ENCODE data around the gene LRRFIP2. TPM values are rescaled to one million over a fixed set of nuclear protein-coding genes. Genes with fewer than 3 reads are reported as not detected.
"Not testable (repeated sequence)": the region's sequence is repeated elsewhere in the genome, so short reads cannot be mapped to it uniquely, and the experiment has no call there.

The LRRFIP2 gene
- total RNA-seq, 1 donor from 2014 or later, result 28.6 TPM

DNA sequence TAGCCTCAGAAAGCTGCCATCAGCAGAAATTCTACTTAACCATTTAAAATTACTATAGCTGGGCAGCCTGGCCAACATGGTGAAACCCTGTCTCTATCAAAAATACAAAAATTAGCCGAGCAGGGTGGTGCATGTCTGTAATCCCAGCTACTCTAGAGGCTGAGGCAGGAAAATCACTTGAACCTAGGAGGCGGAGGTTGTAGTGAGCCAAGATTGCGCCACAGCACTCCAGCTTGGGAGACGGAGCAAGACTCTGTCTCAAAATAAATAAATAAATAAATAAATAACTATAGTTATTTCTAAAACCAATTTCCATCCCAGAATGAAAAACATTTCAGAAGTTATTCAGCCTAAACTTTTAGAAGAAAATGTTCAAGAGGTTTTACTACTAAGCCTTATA is 25.1 kb downstream of the LRRFIP2 start:
- Mint-ChIP-seq H3K27me3 (ENCODE audit: insufficient read depth) (no peaks in the 10 kb centered on the region), H3K4me1 (ENCODE audit: low read depth) (peaks cover 2% of the 10 kb centered on the region), H3K9me3 (no peaks in the 10 kb centered on the region), H3K27ac (no peak overlapping the region), H3K36me3 (ENCODE audit: low read depth) (peaks cover 18% of the 10 kb centered on the region), H3K4me3 (no peak overlapping the region)
- intact Hi-C loops (cut with micrococcal nuclease), result no loop called here
- no peak for DNase-seq (ENCODE audit: low spot score)

DNA sequence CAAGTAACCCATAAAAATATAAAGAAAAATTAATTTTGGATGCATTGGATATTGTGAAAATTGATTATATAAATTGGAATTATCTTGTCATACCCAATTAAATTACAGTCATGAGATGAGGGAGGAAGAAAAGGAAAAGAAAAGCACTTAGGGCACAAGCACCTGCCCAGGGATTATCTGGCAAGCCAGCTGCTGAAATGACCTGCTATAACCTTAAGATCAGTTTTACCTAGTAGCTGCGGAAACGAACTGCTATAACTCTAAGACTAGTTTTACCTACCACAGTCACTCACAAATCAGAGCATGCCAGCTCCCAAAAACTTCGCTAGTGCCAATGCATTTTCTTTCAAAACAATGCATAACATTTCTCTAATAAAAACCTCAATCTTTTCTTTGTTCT is 26.2 kb downstream of the LRRFIP2 start:
- no peak overlapping the region for H3K27ac Mint-ChIP-seq
- no peaks in the 10 kb centered on the region for H3K4me1 Mint-ChIP-seq (ENCODE audit: low read depth)
- H3K4me3 Mint-ChIP-seq, result no peak overlapping the region
- H3K27me3 Mint-ChIP-seq (ENCODE audit: insufficient read depth), result no peaks in the 10 kb centered on the region
- no peaks in the 10 kb centered on the region for H3K9me3 Mint-ChIP-seq
- no peak for DNase-seq (ENCODE audit: low spot score)
- peaks cover 18% of the 10 kb centered on the region for H3K36me3 Mint-ChIP-seq (ENCODE audit: low read depth)
- intact Hi-C loops (cut with micrococcal nuclease), result no loop called here

DNA sequence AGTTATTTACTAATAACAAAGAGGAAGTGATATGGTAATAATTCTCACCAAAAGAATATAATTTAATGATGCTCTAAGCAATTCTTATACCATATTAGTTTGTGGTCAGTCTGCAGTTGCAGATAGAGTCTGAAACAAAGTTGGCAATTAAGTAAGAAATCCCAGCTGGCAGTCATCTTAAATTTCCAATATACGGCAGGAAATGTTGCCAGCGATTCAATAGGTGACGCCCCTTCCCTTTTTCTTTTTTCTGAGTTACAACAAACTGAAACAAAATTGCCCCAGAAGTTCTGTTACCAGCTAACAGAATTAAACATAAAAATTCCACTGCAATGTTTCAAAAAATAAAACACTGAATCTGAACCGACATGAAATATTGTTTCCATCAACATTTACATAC is 26.7 kb downstream of the LRRFIP2 start:
- H3K27me3 Mint-ChIP-seq (ENCODE audit: insufficient read depth), result no peaks in the 10 kb centered on the region
- DNase-seq (ENCODE audit: low spot score), result no peak
- no peak overlapping the region for H3K27ac Mint-ChIP-seq
- H3K4me1 Mint-ChIP-seq (ENCODE audit: low read depth), result no peaks in the 10 kb centered on the region
- intact Hi-C loops (cut with micrococcal nuclease), result no loop called here
- H3K9me3 Mint-ChIP-seq, result no peaks in the 10 kb centered on the region
- H3K36me3 Mint-ChIP-seq (ENCODE audit: low read depth), result peaks cover 24% of the 10 kb centered on the region
- no peak overlapping the region for H3K4me3 Mint-ChIP-seq

DNA sequence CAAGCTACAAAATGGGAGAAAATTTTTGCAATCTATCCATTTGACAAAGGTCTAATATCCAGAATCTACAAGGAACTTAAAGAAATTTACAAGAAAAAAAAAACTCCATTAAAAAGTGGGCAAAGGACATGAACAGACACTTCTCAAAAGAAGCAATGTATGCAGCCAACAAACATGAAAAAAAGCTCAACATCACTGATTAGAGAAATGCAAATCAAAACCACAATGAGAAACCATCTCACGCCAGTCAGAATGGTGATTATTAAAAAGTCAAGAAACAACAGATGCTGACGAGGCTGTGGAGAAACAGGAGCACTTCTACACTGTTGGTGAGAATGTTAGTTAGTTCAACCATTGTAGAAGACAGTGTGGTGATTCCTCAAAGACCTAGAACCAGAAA is 27.5 kb downstream of the LRRFIP2 start:
- H3K4me3 Mint-ChIP-seq; intact Hi-C loops (cut with micrococcal nuclease); H3K4me1 Mint-ChIP-seq (ENCODE audit: low read depth); H3K9me3 Mint-ChIP-seq; H3K27ac Mint-ChIP-seq; H3K27me3 Mint-ChIP-seq (ENCODE audit: insufficient read depth); DNase-seq (ENCODE audit: low spot score): not testable (repeated sequence)
- H3K36me3 Mint-ChIP-seq (ENCODE audit: low read depth), result peaks cover 23% of the 10 kb centered on the region

DNA sequence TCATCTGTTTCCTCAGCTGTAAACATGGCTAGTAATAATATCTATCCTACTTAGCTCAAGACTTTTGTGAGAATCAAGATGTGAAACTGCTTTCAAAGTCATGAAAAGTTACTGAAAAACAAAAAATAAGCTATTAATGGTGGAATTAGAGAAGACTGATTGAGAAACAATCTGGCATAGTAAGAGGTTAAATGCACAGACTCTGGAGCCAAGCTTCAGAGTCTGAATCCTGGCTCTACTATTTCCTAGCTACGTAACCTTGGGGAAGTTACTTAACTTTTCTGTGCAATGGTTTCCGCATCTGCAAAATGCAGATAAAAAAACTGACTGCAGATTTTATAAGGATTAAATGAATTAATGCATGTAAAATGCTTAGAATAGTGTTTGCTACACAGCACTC is 28.8 kb downstream of the LRRFIP2 start:
- peaks cover 21% of the 10 kb centered on the region for H3K36me3 Mint-ChIP-seq (ENCODE audit: low read depth)

DNA sequence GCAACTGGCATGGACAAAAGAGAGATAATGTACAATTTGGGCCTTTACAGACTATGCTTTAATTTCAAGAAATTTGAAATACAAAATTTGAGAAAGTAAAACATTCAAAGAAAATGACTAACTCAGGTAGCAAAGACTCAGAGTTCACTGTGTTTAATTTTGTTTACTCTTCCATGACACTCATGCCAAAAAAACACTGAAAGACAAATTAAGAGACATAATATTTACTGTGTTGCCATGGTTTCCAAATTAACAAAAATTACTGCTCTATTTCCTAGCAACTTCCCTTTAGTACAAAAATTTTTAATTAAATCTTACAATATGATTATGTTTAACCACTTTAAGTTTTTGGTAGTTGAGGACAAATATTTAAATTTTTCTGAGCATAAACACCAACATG is 29.6 kb downstream of the LRRFIP2 start:
- no peaks in the 10 kb centered on the region for H3K9me3 Mint-ChIP-seq
- DNase-seq (ENCODE audit: low spot score), result no peak
- no peaks in the 10 kb centered on the region for H3K4me1 Mint-ChIP-seq (ENCODE audit: low read depth)
- H3K4me3 Mint-ChIP-seq, result no peak overlapping the region
- peaks cover 21% of the 10 kb centered on the region for H3K36me3 Mint-ChIP-seq (ENCODE audit: low read depth)
- H3K27ac Mint-ChIP-seq, result no peak overlapping the region
- intact Hi-C loops (cut with micrococcal nuclease), result no loop called here
- no peaks in the 10 kb centered on the region for H3K27me3 Mint-ChIP-seq (ENCODE audit: insufficient read depth)

More for the DNA sequence above, 28.8 kb downstream of the LRRFIP2 start:
- Mint-ChIP-seq H3K27ac (no peak overlapping the region), H3K27me3 (ENCODE audit: insufficient read depth) (no peaks in the 10 kb centered on the region), H3K4me3 (no peak overlapping the region), H3K9me3 (no peaks in the 10 kb centered on the region), H3K4me1 (ENCODE audit: low read depth) (no peaks in the 10 kb centered on the region)
- intact Hi-C loops (cut with micrococcal nuclease), result no loop called here
- no peak for DNase-seq (ENCODE audit: low spot score)

DNA sequence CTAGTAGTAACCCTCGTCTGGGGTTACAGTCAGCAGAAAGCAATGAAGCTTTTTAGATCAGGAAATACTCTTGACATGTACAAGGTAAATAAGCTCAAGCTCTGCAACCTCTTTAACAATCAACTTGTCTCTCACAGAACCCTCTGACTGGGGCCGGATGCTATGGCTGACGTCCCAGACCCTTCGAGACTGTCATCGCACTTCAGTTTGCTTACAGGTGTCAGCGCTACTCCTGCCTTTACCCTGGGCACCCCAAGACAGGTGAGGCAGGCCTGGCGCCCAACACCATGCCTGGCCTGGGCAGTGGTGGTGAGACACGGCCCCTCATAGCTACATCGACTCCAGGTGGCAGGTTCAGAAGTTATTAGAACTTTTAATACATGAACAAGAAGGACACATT is 30.6 kb downstream of the LRRFIP2 start:
- no peak overlapping the region for H3K4me3 Mint-ChIP-seq
- H3K9me3 Mint-ChIP-seq, result no peaks in the 10 kb centered on the region
- H3K27ac Mint-ChIP-seq, result no peak overlapping the region
- DNase-seq (ENCODE audit: low spot score), result no peak
- no peaks in the 10 kb centered on the region for H3K27me3 Mint-ChIP-seq (ENCODE audit: insufficient read depth)
- H3K36me3 Mint-ChIP-seq (ENCODE audit: low read depth), result peaks cover 21% of the 10 kb centered on the region
- H3K4me1 Mint-ChIP-seq (ENCODE audit: low read depth), result no peaks in the 10 kb centered on the region
- intact Hi-C loops (cut with micrococcal nuclease), result no loop called here

DNA sequence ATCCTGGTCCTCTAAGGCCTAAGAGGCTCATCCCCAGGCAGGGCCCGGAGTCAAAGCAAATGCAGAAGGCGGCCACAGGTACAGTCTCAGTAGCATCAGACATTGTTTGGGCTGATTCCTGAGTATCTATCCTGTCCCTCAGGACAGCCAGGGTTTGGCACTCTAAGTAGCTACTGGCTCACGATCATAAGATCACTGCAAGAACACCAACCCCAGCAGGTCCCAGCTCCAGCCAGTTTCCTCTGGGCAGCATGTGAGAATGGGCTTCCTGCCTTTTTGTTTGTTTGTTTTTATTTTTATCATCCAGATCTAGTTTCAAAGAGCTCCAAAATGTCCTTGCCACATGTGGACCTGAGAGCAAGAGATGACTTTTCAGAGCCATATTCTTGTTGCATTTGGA is 32.7 kb downstream of the LRRFIP2 start:
- Mint-ChIP-seq H3K9me3 (no peaks in the 10 kb centered on the region), H3K27ac (no peak overlapping the region), H3K4me1 (ENCODE audit: low read depth) (no peaks in the 10 kb centered on the region), H3K36me3 (ENCODE audit: low read depth) (peaks cover 18% of the 10 kb centered on the region), H3K27me3 (ENCODE audit: insufficient read depth) (no peaks in the 10 kb centered on the region), H3K4me3 (no peak overlapping the region)
- no peak for DNase-seq (ENCODE audit: low spot score)
- intact Hi-C loops (cut with micrococcal nuclease), result no loop called here

DNA sequence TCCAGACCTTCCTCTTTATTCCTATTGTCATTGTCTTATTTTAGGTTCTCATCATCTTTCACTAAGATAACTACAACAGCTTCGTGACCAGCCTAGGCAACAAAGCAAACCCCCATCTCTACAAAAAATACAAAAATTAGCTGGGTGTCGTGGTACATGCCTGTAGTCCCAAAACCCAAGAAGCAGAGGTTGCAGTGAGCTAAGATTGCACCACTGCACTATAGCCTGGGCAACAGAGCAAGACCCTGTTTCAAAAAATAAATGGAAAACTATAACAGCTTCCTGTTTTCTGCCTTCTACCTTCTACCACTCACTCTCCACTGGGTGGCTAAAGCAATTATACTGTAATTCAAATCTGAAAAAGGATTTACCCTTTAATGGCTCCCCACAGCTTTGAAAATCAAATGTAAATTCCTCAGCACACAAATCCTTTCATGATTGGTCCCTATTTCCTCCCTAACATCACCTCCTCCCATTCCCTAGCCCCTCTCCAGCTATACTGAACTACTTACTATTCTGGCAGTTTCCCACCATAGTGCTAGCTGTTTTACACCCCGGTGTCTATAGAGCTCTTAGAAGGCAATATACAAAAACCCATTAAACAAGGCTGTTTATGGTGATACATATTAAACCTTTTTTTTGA is 33.4 kb downstream of the LRRFIP2 start:
- no peaks in the 10 kb centered on the region for H3K4me1 Mint-ChIP-seq (ENCODE audit: low read depth)
- intact Hi-C loops (cut with micrococcal nuclease), result no loop called here
- no peak overlapping the region for H3K4me3 Mint-ChIP-seq
- H3K27me3 Mint-ChIP-seq (ENCODE audit: insufficient read depth), result no peaks in the 10 kb centered on the region
- H3K36me3 Mint-ChIP-seq (ENCODE audit: low read depth), result peaks cover 15% of the 10 kb centered on the region
- no peak for DNase-seq (ENCODE audit: low spot score)
- H3K27ac Mint-ChIP-seq, result no peak overlapping the region
- no peaks in the 10 kb centered on the region for H3K9me3 Mint-ChIP-seq

DNA sequence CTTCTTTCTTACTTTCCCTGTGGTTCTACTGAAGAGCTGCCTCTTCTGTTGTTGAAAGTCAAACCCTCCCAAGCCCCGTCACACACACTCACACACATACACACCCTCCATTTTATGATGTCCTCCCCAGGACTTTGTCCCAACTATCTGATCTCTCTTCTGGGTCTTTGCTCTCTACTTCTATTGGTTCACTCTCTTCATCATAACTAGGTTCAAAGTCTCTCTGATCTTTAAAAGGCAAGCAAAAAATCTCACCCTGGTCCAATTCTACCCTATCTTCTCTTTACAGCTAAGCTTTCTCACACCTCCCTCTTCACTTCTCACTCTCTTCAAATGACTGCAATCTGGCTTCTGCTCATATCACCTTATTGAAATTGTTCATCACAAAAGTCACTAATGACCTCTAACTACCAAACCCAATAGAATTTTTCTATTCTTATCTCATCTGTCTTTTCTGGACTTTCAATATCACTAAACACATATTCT is 34.8 kb downstream of the LRRFIP2 start:
- H3K9me3 Mint-ChIP-seq, result no peaks in the 10 kb centered on the region
- intact Hi-C loops (cut with micrococcal nuclease), result loop anchor here (2.0 kb wide), 1 partner anchor 23 kb away; no protein-coding TSS in a partner anchor
- no peaks in the 10 kb centered on the region for H3K27me3 Mint-ChIP-seq (ENCODE audit: insufficient read depth)
- H3K36me3 Mint-ChIP-seq (ENCODE audit: low read depth), result peaks cover 13% of the 10 kb centered on the region
- DNase-seq (ENCODE audit: low spot score), result no peak
- no peak overlapping the region for H3K4me3 Mint-ChIP-seq
- no peak overlapping the region for H3K27ac Mint-ChIP-seq
- H3K4me1 Mint-ChIP-seq (ENCODE audit: low read depth), result no peaks in the 10 kb centered on the region

DNA sequence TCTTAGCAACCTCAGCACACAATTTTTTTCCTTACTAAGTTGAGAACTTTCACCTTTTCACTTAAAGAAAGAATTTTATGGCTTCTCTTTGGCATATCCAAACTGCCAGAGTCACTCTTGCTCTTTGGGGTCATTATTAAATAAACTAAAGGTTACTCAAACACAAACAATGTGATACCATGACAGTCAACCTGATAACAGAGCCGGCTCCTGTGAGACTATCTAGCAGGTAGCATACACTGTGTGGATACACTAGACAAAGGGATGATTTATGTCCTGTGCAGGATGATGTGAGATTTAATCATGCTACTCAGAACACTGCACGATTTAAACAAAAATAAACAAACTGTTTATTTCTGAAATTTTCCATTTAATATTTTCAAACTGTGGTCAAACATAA is 35.6 kb downstream of the LRRFIP2 start:
- no peaks in the 10 kb centered on the region for H3K27me3 Mint-ChIP-seq (ENCODE audit: insufficient read depth)

DNA sequence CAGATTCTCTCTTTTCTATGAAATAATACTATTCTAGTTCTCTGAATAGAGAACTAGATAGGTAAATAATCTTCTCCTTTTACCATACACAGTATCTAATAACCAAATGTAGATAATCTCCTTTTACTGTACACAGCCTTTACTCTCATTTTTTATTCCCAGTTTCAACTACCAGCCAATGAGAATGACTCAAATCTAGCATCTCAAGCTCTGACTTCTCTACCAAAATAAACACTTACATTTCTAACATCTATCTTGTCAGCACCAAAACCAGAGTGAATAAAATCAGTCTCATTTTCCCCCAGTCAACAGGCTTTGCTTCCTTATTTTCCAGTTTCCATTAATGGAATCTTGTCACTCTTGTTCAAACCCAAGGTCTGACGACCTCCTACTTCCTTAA is 36.9 kb downstream of the LRRFIP2 start:
- no peak overlapping the region for H3K27ac Mint-ChIP-seq
- H3K36me3 Mint-ChIP-seq (ENCODE audit: low read depth), result peaks cover 2% of the 10 kb centered on the region
- no peak for DNase-seq (ENCODE audit: low spot score)
- H3K27me3 Mint-ChIP-seq (ENCODE audit: insufficient read depth), result no peaks in the 10 kb centered on the region
- no peaks in the 10 kb centered on the region for H3K9me3 Mint-ChIP-seq
- intact Hi-C loops (cut with micrococcal nuclease), result no loop called here
- no peak overlapping the region for H3K4me3 Mint-ChIP-seq
- H3K4me1 Mint-ChIP-seq (ENCODE audit: low read depth), result no peaks in the 10 kb centered on the region

More for the DNA sequence above, 35.6 kb downstream of the LRRFIP2 start:
- intact Hi-C loops (cut with micrococcal nuclease), result loop anchor here (2.0 kb wide), 1 partner anchor 24 kb away; no protein-coding TSS in a partner anchor
- Mint-ChIP-seq H3K4me1 (ENCODE audit: low read depth) (no peaks in the 10 kb centered on the region), H3K27ac (no peak overlapping the region), H3K36me3 (ENCODE audit: low read depth) (peaks cover 9% of the 10 kb centered on the region), H3K9me3 (no peaks in the 10 kb centered on the region), H3K4me3 (no peak overlapping the region)
- no peak for DNase-seq (ENCODE audit: low spot score)

DNA sequence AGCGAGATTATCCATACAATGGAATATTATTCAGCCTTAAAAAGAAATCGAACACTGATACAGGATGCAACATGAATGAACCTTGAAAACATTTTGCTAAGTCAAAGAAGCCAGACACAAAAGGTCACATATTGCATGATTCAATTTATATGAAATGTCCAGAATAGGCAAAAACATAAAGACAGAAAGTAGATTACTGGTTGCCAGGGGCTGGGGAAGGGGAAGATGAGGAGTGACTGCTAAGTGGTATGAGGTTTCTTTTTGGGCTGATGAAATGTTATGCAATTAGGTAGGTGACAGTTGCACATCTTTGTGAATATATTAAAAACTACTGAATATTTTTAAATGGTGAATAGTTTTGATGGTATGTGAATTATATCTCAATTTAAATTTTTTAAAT is 38.3 kb downstream of the LRRFIP2 start:
- H3K4me1 Mint-ChIP-seq (ENCODE audit: low read depth), result peaks cover 4% of the 10 kb centered on the region
- DNase-seq (ENCODE audit: low spot score), result no peak
- H3K27me3 Mint-ChIP-seq (ENCODE audit: insufficient read depth), result no peaks in the 10 kb centered on the region
- H3K4me3 Mint-ChIP-seq, result no peak overlapping the region
- peaks cover 1% of the 10 kb centered on the region for H3K36me3 Mint-ChIP-seq (ENCODE audit: low read depth)
- intact Hi-C loops (cut with micrococcal nuclease), result no loop called here
- no peaks in the 10 kb centered on the region for H3K9me3 Mint-ChIP-seq
- H3K27ac Mint-ChIP-seq, result no peak overlapping the region

DNA sequence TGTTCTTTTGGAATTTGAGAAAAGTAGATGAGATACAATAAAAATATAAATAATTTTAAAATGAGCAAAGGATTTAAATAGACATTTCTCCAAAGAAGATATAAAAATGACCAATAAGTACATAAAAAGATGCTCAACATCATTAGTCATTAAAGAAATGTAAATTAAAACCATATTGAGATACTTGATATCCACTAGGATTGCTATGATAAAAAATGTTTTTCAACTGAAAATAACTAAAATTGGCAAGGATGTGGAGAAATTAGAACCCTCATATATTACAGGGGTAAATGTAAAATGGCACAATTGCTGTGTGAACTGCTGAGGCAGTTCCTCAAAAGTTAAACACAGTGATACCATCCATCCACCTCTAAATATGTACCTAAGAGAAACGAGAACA is 38.8 kb downstream of the LRRFIP2 start:
- H3K36me3 Mint-ChIP-seq (ENCODE audit: low read depth), result peaks cover 1% of the 10 kb centered on the region
- no peaks in the 10 kb centered on the region for H3K27me3 Mint-ChIP-seq (ENCODE audit: insufficient read depth)
- H3K27ac Mint-ChIP-seq, result no peak overlapping the region
- no peak overlapping the region for H3K4me3 Mint-ChIP-seq
- no peaks in the 10 kb centered on the region for H3K9me3 Mint-ChIP-seq
- intact Hi-C loops (cut with micrococcal nuclease), result no loop called here
- H3K4me1 Mint-ChIP-seq (ENCODE audit: low read depth), result peaks cover 8% of the 10 kb centered on the region
- DNase-seq (ENCODE audit: low spot score), result no peak

All from activated T-helper 1 cell treated with anti-CD3 and anti-CD28 coated beads, Interleukin-12 subunit alpha, Interleukin-12 subunit beta, Interleukin-2, Interleukin-4 antibody, amounts not matched to agents 30 ng/mL and 10 ng/mL and 1 ng/mL, durations not matched to agents 14 hours and 24 hours and 36 hours (primary cell).